Globus pallidus (tissue), 1 donor: Measurements from ENCODE around the gene TBCB.
"Not testable (repeated sequence)": the region's sequence is repeated elsewhere in the genome, so short reads cannot be mapped to it uniquely, and the experiment has no call there.

Experiments used
- DNase-seq: peaks from one replicate; pipeline ENCODE4 v3.0.0-alpha.2; 2015; ENCODE audit warnings: low spot score

The TBCB gene

GRCh38 chr19:36101550-36102327, 13.5 kb upstream of the TBCB start:
- DNase-seq, result no peak

DNA sequence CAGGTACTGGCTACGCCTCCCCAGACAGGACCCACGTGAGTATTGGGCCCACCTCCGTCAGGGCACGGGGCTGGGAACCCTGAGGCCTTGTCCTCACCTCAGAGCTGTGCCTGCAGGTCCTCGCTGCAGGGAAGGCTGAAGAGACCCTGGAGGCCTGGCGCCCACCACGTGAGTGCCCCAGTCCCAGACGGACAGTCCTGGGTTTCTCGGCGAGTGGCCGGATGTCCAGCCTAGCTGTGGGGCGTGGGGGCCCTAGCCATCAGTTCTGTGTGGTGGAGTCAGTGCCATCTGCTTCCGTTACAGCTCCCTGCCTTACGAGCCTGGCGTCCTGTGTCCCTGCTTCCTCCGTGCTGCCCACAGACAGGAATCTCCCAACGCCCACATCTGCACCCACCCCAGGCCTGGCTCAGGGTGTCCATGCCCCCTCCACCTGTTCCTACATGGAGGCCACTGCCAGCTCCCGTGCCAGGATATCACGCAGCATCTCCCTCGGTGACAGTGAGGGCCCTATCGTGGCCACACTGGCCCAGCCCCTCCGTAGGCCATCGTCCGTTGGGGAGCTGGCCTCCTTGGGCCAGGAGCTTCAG, 12.1 kb upstream of the TBCB start:
- DNase-seq, result no peak

DNA sequence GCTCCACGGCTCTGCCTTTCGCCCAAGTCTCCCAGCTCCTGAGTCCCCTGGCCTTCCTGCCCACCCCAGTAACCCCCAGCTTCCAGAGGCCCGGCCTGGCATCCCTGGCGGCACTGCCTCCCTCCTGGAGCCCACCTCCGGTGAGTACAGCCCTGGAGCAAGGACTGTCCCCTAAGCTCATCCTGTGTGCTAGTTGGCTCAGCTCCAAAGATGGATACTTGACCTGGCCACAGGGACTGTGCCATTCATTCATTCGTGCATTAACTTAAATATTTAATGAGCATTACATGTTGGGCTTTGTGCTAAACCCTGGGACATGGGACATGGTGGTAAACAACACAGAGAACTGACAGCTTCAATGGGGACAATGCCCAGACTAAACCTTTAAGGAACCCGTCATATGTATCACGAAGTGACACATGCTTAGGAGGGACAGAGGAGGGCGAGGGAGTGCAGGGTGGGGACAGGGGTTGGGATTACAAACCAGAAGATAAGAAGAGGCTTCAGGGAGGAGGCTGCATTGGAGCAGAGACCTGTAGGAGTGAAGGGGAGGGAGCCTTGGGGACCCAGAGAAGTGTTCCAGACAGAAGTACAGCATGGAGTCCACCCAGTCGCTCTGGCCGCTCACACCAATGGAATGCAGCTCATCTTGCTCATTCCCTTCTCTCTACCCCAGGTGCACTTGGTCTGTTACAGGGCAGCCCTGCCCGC, 11.3 kb upstream of the TBCB start:
- no peak for DNase-seq

GRCh38 chr19:36106441-36106840, 8.8 kb upstream of the TBCB start:
- no peak for DNase-seq

DNA sequence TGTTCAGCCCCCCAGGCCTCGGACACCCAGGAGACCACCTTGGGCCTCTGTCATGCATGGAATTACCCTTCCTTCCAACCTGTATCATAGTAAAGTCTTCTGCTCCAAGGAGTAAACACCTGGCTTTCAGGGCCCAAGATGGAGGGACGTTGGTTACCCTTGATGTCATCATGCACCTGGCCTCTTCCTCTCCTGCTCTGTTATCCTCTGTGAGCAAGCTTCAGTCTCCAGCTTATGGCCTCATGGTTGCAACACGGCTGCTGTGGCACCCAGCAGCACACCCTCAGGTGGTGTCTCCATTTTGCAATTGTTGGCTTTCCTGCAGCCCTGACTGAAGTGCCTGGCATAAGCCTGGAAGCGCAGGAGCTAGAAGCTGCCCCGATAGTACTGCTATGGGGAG, 8.3 kb upstream of the TBCB start:
- no peak for DNase-seq

DNA sequence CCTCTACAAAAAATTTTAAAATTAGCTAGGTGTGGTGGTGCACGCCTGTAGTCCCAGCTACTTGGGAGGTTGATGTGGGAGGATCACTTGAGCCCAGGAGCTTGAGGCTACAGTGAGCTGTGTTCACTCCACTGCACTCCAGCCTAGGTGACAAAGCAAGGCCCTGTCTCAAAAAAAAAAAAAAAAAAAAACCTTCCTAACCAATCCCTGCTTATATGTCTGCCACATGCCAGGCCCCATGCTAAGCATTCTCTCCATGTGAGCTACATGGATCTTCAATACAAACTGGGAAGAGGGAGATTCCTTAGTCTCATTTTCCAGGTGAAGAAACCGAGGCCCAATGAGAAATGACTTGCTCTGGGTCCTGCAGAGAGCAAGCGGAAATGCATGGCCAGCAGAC, 6.6 kb upstream of the TBCB start:
- DNase-seq, result no peak

- DNase-seq, result no peak
Measured at GRCh38 chr19:36110487-36111199, 4.6 kb upstream of the TBCB start, which contains the start of gene OVOL3. OVOL3 (plus strand) TSS chr19:36111143; CDS start chr19:36111203, 60 bp downstream.

DNA sequence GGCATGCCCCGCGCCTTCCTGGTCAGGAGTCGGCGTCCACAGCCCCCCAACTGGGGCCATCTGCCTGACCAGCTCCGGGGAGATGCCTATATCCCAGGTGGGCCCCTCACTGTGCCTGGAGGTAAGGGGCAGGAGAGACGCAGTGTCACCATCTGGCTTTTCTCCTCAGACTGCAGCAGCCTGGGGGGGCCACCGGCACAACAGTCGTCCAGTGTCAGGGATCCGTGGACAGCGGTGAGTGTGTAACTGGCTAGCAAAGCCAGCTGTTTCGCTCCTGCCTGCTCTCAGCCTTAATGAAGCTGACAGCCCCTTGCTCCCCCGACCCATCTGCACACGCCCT, 4.1 kb upstream of the TBCB start:
- DNase-seq, result no peak

DNA sequence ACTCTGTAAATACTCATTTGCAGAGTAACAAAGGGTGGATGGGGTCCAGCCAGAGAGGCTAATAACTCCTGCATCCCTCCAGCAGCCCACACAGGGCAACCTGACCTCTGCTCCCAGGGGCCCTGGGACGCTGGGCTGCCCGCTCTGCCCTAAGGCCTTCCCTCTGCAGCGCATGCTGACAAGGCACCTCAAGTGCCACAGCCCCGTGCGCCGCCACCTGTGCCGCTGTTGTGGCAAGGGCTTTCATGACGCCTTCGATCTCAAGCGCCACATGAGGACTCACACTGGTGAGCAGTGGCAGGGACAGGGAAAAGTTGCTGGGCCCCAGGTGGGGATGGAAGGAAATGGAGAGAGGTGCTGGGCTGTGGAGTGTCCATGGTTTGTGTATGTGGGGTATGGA, 2.6 kb upstream of the TBCB start:
- no peak for DNase-seq

GRCh38 chr19:36113425-36113824, 1.8 kb upstream of the TBCB start:
- no peak for DNase-seq

- peak; percentile 40 for DNase-seq
Measured at GRCh38 chr19:36113894-36114720, 1.2 kb upstream of the TBCB start.

GRCh38 chr19:36114721-36115452, 381 bp upstream of the TBCB start, which contains the start of gene POLR2I:
POLR2I (minus strand) TSS chr19:36114875; CDS start chr19:36114856, 19 bp downstream.
- DNase-seq, result peak; percentile 100

DNA sequence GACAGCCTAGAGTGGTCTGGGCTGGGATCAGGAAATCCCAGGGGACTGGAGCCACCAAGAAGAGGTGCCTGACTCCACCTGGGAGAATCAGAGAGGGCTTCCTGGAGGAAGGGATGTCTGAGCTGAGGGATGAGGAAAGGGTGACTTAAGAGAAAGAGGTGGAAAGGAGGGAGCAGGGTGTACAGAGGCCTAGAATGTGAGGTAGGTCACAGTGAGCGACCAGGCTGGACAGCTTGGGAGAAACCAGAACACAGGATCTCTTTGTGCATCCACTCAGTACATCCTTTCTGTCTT, 1.0 kb downstream of the TBCB start:
- DNase-seq, result no peak

DNA sequence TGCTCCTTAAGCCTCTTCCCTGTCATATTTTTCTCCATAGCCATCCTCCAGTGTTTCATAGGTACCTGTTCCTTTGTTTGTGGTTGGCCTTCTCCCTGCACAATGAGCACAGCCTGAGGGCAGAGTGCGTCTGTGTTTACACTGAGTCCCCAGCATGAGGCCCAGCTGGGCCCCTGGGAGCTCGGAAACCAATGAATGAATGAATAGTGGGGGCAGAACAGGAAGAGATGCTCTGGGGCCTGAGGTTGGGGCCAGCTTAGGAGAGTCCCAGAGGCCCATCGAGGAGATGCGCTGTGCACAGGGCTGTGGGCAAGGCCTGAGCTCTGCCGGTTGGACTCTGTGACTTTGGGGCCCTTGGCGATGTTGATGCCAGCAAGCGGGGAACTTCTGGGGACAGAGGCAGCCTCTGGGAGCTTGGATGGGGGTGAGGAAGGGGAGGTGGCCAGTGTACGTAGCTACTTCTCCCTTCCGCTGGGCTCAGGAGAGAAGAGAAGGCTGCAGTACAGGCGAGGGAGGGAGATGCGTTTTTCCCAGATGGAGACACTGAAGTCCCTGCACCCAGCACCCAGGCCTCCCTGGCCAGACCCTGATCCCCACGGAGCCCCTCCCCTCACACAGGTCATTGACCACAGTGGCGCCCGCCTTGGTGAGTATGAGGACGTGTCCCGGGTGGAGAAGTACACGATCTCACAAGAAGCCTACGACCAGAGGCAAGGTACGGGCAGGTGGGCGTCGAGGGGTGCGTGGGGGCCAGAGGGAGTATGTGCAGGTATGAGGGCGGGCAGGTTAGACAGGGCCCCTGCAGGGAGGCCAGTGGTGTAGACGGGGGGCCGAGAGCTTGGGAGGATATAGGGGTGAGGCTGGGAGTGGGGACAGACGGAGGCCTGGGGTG, 5.1 kb downstream of the TBCB start:
- DNase-seq, result no peak

GRCh38 chr19:36120984-36121358, 5.7 kb downstream of the TBCB start:
- no peak for DNase-seq

- DNase-seq, result no peak
Measured at GRCh38 chr19:36121486-36122124, 6.3 kb downstream of the TBCB start.

DNA sequence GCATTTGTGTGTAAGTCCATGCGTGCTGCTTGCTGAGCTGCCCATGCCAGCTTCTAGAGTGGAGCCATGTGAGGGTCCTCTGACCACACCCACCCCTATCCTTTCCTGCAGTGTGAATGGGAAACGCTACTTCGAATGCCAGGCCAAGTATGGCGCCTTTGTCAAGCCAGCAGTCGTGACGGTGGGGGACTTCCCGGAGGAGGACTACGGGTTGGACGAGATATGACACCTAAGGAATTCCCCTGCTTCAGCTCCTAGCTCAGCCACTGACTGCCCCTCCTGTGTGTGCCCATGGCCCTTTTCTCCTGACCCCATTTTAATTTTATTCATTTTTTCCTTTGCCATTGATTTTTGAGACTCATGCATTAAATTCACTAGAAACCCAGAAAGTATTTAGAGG, 10.3 kb downstream of the TBCB start:
- no peak for DNase-seq

DNA sequence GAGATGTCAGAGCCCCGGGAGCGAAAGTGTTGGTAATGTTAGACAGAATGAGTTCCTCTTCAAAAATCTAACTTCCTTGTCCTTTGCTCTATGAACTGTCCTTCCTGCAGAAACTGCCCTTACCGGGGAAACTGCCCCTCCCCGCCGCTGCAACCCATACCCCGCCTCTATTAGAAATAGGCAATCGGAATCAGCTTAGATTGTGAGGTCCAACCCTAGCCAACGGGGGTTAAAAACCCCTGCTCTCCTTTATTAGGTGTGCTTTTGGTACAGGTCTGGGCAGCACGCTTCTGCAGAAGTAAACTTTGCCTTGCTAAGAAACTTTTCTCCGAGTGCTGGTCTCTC, 13.1 kb downstream of the TBCB start:
- DNase-seq, result no peak

- DNase-seq, result not testable (repeated sequence)
Measured at GRCh38 chr19:36131221-36131620, 16.0 kb downstream of the TBCB start.

DNA sequence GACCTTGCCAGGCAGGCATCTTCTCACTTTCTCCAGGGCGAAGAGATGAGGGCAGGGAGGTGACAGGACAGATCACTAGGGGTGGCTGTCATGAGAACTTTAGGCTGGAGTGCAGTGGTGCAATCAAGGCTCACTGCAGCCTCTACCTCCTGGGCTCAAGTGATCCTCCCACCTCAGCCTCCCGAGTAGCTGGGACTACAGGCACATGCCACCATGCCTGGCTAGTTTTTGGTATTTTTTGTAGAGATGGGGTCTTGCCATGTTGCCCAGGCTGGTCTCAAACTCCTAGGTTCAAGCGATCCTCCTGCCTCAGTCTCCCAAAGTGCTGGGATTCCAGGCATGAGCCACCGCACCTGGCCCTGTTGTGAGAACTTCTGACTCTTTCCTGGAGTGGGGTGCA, 19.6 kb downstream of the TBCB start:
- not testable (repeated sequence) for DNase-seq
